ENCODE data around the gene PRDX6. TPM values are rescaled to one million over a fixed set of nuclear protein-coding genes. Genes with fewer than 3 reads are reported as not detected.

PRDX6 gene
- total and polyA plus RNA-seq, 2 of the 8 experiments (the other 6 are each of a cell fraction or from before 2014, with no cell fraction given) = 348 to 677 TPM

DNA sequence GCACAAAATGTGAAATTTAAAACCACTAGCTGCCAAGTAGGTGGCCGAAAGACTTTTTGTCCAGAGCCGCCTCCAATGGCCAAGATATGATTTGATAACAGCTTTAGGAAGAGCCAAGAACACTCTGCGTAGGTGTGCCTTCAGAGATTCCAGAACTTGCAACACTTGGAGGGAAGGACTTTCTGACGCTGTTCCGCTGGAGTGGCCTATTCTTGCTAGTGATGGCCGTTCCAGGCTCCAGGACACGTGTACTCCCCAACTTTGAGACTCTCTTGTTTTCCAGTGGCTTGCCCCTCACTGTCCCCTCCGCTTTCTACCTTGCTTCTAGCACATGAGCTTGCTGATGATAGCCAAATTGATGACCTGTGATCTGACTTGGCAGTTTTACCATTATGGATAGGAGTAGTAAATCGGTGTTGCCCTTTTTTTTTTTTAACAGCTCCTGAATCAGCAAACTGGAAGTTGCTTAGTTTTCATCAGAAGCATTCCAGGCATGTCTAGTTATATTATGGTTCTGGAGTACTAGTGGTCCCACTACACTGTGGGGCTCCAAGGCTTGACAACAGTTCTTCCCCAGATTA is 1.0 kb downstream of the PRDX6 start:
- CTCF ChIA-PET (ENCODE audit: partially characterized antibody) = interaction anchor here (0.7 to 4.3 kb wide), 7 partner anchors 10 to 58 kb away, joined by 4 to 44 read pairs (median 5); no protein-coding TSS in a partner anchor
- TF ChIP-seq HDAC2 (IDR thresholded peaks at IDR 0.05; ENCODE audit: borderline replicate concordance in 1 of 2, low read depth in 2 of 2, low read length in 2 of 2) = 0 out of 4 replicates have a peak, but pooled peaks of 1 of the 2 experiments have one; percentile 50
- no peak for TF ChIP-seq BACH1 (IDR thresholded peaks at IDR 0.05; ENCODE audit: low read length)
- no peak for TF ChIP-seq BCL11A (IDR thresholded peaks at IDR 0.05; ENCODE audit: low read depth in 2 of 2, low read length in 2 of 2)
- TF ChIP-seq, protein P1, sequence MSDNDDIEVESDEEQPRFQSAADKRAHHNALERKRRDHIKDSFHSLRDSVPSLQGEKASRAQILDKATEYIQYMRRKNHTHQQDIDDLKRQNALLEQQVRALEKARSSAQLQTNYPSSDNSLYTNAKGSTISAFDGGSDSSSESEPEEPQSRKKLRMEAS (IDR thresholded peaks at IDR 0.05) = peak; percentile 52; the same call in 1 of the 2 replicates
- no peak for TF ChIP-seq PHF8 (conservative IDR thresholded peaks at IDR 0.05; ENCODE audit: low read depth, low read length)
- no peak for TF ChIP-seq CREB1 (IDR thresholded peaks at IDR 0.05)
- no peak for TF ChIP-seq NRF1 (IDR thresholded peaks at IDR 0.05; ENCODE audit: low read depth, low read length)
- TF ChIP-seq SIRT6 (IDR thresholded peaks at IDR 0.05; ENCODE audit: low read length) = no peak
- TF ChIP-seq MAFK (IDR thresholded peaks at IDR 0.05; ENCODE audit: low read depth, low read length) = 0 out of 2 replicates have a peak, but pooled peaks have one; percentile 15
- TF ChIP-seq POLR2A (IDR thresholded peaks at IDR 0.05; ENCODE audit: control extremely low read depth in 1 of 2, low read depth in 2 of 2, low read length in 2 of 2) = peak in 1 of 2 experiments; percentile 46; a peak in 2 of 3 replicates
- no peak for TF ChIP-seq NANOG (IDR thresholded peaks at IDR 0.05; ENCODE audit: insufficient read depth, low read depth, low read length, poor library complexity, severe bottlenecking)
- no peak for TF ChIP-seq SUZ12 (IDR thresholded peaks at IDR 0.05; ENCODE audit: low read length)

More for the DNA sequence above, 1.0 kb downstream of the PRDX6 start:
- POLR2A ChIA-PET (ENCODE audit: partially characterized antibody) = interaction anchor here (0.7 to 4.8 kb wide), 25 partner anchors 7 to 390 kb away, joined by 3 to 53 read pairs (median 6); partner anchors contain the start of genes CENPL, DARS2, GAS5 and ZBTB37
- Histone ChIP-seq H3K56ac (replicated peaks; ENCODE audit: insufficient read length, low read depth, low read length) (no peak overlapping the region), H3K23me2 (ENCODE audit: low read depth, low read length) (peaks cover 12% of the 10 kb centered on the region), H3K27ac (ENCODE audit: low read depth, low read length) (peak overlapping the region; percentile 96), H3K79me2 (ENCODE audit: control insufficient read depth in 1 of 2, insufficient read depth in 2 of 2, low read length in 2 of 2) (peaks cover 12 to 83% of the 10 kb centered on the region in 2 experiments), H3K79me1 (ENCODE audit: low read depth, low read length) (0 out of 2 replicates have a peak, but pooled peaks cover 2% of the 10 kb centered on the region), H2BK20ac (ENCODE audit: low read length) (no peak overlapping the region), H2AFZ (ENCODE audit: low read length) (no peak overlapping the region), H3K27me3 (replicated peaks in 1 of 4; ENCODE audit: control insufficient read depth in 3 of 4, extremely low read depth in 1 of 4, insufficient read depth in 3 of 4, low read length in 3 of 4) (no peaks in the 10 kb centered on the region), H3K4ac (replicated peaks; ENCODE audit: insufficient read length, low read depth, low read length) (no peak overlapping the region), H3K9ac (replicated peaks in 1 of 4; ENCODE audit: extremely low read depth in 1 of 4, low read depth in 3 of 4, low read length in 3 of 4) (peak overlapping the region; percentile 95 to 100 (median 98)), H3K23ac (ENCODE audit: insufficient read length) (no peak overlapping the region), H2BK120ac (replicated peaks; ENCODE audit: low read depth, low read length) (no peak overlapping the region), H4K5ac (ENCODE audit: insufficient read length, low read depth, low read length) (no peak overlapping the region), H2BK12ac (ENCODE audit: low read depth, low read length) (peak overlapping the region; percentile 83), H3K14ac (ENCODE audit: insufficient read length) (no peak overlapping the region), H4K20me1 (replicated peaks in 1 of 2; ENCODE audit: control insufficient read depth in 1 of 2, insufficient read depth in 2 of 2, low read length in 2 of 2) (peaks cover 12% of the 10 kb centered on the region in 2 experiments), H3K9me3 (ENCODE audit: insufficient read depth in 2 of 2, low read depth in 1 of 2, low read length in 1 of 2) (no peaks in the 10 kb centered on the region), H3K4me3 (ENCODE audit: extremely low read depth in 1 of 4, insufficient read depth in 2 of 4, low read depth in 3 of 4, low read length in 4 of 4) (peak overlapping the region; percentile 86 to 94 (median 92)), H3K18ac (ENCODE audit: extremely low read depth, low read length) (peak overlapping the region; percentile 94; the same call in 1 of the 2 replicates), H4K8ac (ENCODE audit: extremely low read depth, insufficient read depth, low read length) (no peak overlapping the region), H2AK5ac (ENCODE audit: low read depth, low read length) (peak overlapping the region; percentile 5; the same call in 1 of the 2 replicates), H3K4me2 (ENCODE audit: insufficient read depth in 1 of 2, low read depth in 2 of 2, low read length in 2 of 2) (peak overlapping the region; percentile 91 to 92), H3K36me3 (ENCODE audit: control insufficient read depth in 2 of 4, insufficient read depth in 4 of 4, low read length in 3 of 4) (peaks cover 23 to 39% (median 28%) of the 10 kb centered on the region in 4 experiments), H3K4me1 (replicated peaks in 1 of 4; ENCODE audit: control insufficient read depth in 3 of 4, insufficient read depth in 4 of 4, low read length in 3 of 4) (peaks cover 2 to 18% (median 4%) of the 10 kb centered on the region in 4 experiments; a peak in 6 of 7 replicates), H2BK15ac (ENCODE audit: low read length) (peak overlapping the region; percentile 62; the same call in 1 of the 2 replicates), H4K91ac (replicated peaks; ENCODE audit: insufficient read length, low read length) (no peak overlapping the region), H2BK5ac (ENCODE audit: low read depth, low read length) (peak overlapping the region; percentile 97)
- DNase-seq (ENCODE audit: low read depth in 1 of 2, low spot score in 2 of 2) (no peak), FAIRE-seq (no peak)
- 5% methylated on average over 9 of the region's 9 CpGs; no CpG with 5 or more reads in 1 of the 2 experiments for WGBS, 2 experiments (ENCODE audit: extremely low coverage in 1 of 2, insufficient coverage in 1 of 2, insufficient read length in 1 of 2, insufficient replicate concordance in 2 of 2, low coverage in 1 of 2, low lambda C conversion rate in 2 of 2, missing lambda C conversion rate in 1 of 2)

Data from H1 (cell line).